Adrenal gland (tissue), 12 donors: ENCODE measurements around the gene TBC1D14. TPM values are rescaled to one million over a fixed set of nuclear protein-coding genes. Genes with fewer than 3 reads are reported as not detected.

ENCODE experiments used
- DNase-seq, 7 donors: peaks; one replicate each; pipeline ENCODE4 v3.0.0-alpha.2; 2019 to 2020
- H3K27ac ChIP-seq, 5 donors: fragments of 200-600 bp; sonication (generic) in 4 of 5; 1 replicate in 3 of 5; 2 replicates in 2 of 5; pipeline versions ENCODE4 v1.5.1 to v1.8.0; 2016 to 2020; ENCODE audit warnings: mild to moderate bottlenecking in 1 of 5
- H3K27me3 ChIP-seq: fragments of 200-600 bp; 2 replicates; pipeline ENCODE4 v1.8.0; 2021
- H3K36me3 ChIP-seq, 2 donors: fragments of 200-600 bp; replicated peaks in 1 of 2; 1 replicate in 1 of 2; 2 replicates in 1 of 2; pipeline versions ENCODE4 v1.5.1 to v1.8.0; 2018 to 2022
- H3K4me1 ChIP-seq, 2 donors: fragments of 200-600 bp; replicated peaks in 1 of 2; 1 replicate in 1 of 2; 2 replicates in 1 of 2; pipeline versions ENCODE4 v1.5.1 to v1.8.0; 2018 to 2021
- H3K4me3 ChIP-seq, 4 donors: fragments of 200-600 bp; sonication (generic) in 3 of 4; one replicate each; pipeline ENCODE4 v1.5.1; 2016 to 2018
- H3K9me3 ChIP-seq, 3 donors: fragments of 200-600 bp; sonication (generic) in 1 of 3; replicated peaks in 1 of 3; 1 replicate in 2 of 3; 2 replicates in 1 of 3; pipeline versions ENCODE4 v1.5.1 to v1.8.0; 2016 to 2021
- POLR2A ChIP-seq, 2 donors: fragments of 450-650 bp; IDR thresholded peaks; one replicate each; pipeline ENCODE4 v1.6.1; 2017; ENCODE audit warnings: antibody characterized with exemption in 2 of 2, mild to moderate bottlenecking in 2 of 2, moderate library complexity in 1 of 2
- WGBS, 4 donors: extraction: QIAGEN DNeasy Blood & Tissue Kit in 2 of 4; methylation state at CpG; one replicate each; pipeline versions ENCODE4 v1.1.5 to v1.1.7; 2013 to 2017; 5-methylcytosine and 5-hydroxymethylcytosine counted together
- intact Hi-C, 2 donors: fragments of 100-400 bp; cut with DNase I; formaldehyde crosslinking; loops; one replicate each; pipeline versions ENCODE4 v1.14.1 to v1.15.0; 2022 to 2023
- polyA plus RNA-seq, 3 donors: library from polyadenylated mRNA; stranded (reverse); fragments of 200-250 nt in 2 of 3; fragments of 350-450 nt in 1 of 3; fragmentation: Illumina TruSeq in 1 of 3; extraction: RNeasy Lipid Tissue Mini Kit (QIAGEN cat#74804) in 1 of 3; gene quantifications; one replicate each; pipeline ENCODE4 v1.2.3, GENCODE V29; 2013 to 2014
- total RNA-seq, 9 donors: library from RNA; depleted of rRNA in 4 of 9; stranded (reverse); fragments of >200 nt in 4 of 9; fragments of 120-200 nt in 1 of 9; fragmentation: NEBNext Ultra II Directional in 1 of 9; extraction: Animal tissue kit (Norgen Biotek cat#: 25700) in 1 of 9; gene quantifications; one replicate each; pipeline versions ENCODE4 v1.1.0 to v1.2.4, GENCODE V29; 2013 to 2023
- TF ChIP-seq, protein P1 (sequence below), 6 experiments: fragments of 450-650 bp in 4 of 6; fragments of 200-600 bp in 2 of 6; sonication (generic) in 1 of 6; IDR thresholded peaks; 1 replicate in 5 of 6; 2 replicates in 1 of 6; pipeline versions ENCODE4 v1.5.1 to v1.8.0; 2016 to 2021; ENCODE audit warnings: antibody characterized with exemption in 6 of 6, mild to moderate bottlenecking in 2 of 6, moderate library complexity in 1 of 6
- donor health status: healthy with polysubstance abuse.
- donor health status: Bipolar disorder and iron deficiency.
- donor health status: DM: yes; HTN: yes; CAD: no.
- donor health status: DM: no; HTN: no; CAD: no.
- donor health status: DM: no; HTN: no; CAD: no.
- donor health status: DM: yes; HTN: yes; CAD: no.

TBC1D14 gene
- total and polyA plus RNA-seq, 12 donors: 24.9 to 110 (median 83.0) TPM

DNA sequence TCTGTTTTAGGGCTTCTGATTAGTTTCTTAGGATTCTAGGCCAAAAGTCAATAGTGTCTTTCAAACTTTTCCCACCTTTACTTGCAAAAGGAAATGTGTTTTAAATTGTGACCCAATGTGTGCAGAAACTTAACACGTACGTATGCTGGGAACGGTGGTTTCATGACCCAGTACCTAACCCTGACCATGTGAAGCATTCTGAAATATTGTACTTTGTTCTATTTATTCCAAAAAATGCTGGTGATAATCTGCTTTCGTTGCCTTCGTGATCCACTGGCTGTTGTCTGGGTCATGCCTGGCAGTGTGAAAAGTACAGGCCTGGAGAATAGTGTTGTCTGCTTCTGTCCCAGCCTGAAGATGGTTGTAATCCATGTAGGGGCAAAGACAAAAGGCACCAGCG, 106.9 kb downstream of the TBC1D14 start:
- WGBS, 4 donors: 91 to 95% (median 93%) methylated on average over 6 of the region's 6 CpGs
- no peaks in the 10 kb centered on the region for H3K27me3 ChIP-seq
- H3K36me3 ChIP-seq: peaks cover 0 to 74% of the 10 kb centered on the region in 2 donors
- intact Hi-C loops: no loop called here
- peaks cover 6 to 13% of the 10 kb centered on the region in 2 donors for H3K4me1 ChIP-seq
- no peak for DNase-seq
- no peak overlapping the region for H3K4me3 ChIP-seq
- peak overlapping the region in 2 of 5 donors; percentile 24 to 70 for H3K27ac ChIP-seq
- no peaks in the 10 kb centered on the region for H3K9me3 ChIP-seq
- TF ChIP-seq POLR2A (IDR thresholded peaks at IDR 0.05): no peak
- TF ChIP-seq, protein P1, sequence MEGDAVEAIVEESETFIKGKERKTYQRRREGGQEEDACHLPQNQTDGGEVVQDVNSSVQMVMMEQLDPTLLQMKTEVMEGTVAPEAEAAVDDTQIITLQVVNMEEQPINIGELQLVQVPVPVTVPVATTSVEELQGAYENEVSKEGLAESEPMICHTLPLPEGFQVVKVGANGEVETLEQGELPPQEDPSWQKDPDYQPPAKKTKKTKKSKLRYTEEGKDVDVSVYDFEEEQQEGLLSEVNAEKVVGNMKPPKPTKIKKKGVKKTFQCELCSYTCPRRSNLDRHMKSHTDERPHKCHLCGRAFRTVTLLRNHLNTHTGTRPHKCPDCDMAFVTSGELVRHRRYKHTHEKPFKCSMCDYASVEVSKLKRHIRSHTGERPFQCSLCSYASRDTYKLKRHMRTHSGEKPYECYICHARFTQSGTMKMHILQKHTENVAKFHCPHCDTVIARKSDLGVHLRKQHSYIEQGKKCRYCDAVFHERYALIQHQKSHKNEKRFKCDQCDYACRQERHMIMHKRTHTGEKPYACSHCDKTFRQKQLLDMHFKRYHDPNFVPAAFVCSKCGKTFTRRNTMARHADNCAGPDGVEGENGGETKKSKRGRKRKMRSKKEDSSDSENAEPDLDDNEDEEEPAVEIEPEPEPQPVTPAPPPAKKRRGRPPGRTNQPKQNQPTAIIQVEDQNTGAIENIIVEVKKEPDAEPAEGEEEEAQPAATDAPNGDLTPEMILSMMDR (IDR thresholded peaks at IDR 0.05): no peak

DNA sequence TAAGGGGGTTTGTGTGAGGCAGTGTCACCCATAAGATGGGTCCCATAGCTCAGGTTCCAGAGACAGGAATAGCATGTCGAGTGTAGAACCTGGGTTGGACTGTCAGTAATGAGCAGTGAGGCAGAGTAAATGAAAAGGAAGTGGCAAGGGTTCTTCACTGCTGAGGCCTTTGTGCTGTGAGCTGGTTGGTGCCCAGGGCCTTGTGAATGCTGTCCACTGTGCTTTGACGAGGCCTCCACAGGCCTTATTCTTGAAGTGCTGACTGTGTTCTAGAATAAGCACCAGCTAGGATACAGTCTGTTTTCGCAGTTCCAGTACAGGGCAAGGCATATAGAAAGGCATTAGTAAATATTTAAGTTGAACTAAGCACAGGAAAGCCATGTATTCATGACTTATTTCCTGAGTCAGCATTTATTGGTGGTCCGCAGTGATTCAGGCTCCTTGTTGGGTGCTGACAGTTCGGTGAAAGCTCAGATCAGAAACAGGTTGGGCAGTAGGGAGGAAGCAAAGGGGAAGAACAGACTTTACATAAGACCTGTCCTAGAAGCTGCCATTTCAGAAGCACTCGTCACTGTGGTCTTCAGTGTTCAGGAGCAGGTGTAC, 107.9 kb downstream of the TBC1D14 start:
- Histone ChIP-seq H3K4me3 (no peak overlapping the region), H3K9me3 (no peaks in the 10 kb centered on the region), H3K4me1 (peaks cover 9 to 24% of the 10 kb centered on the region in 2 donors), H3K27ac (no peak overlapping the region), H3K36me3 (peaks cover 0 to 70% of the 10 kb centered on the region in 2 donors), H3K27me3 (no peaks in the 10 kb centered on the region)
- DNase-seq: no peak
- WGBS, 4 donors: 96 to 100% (median 97%) methylated on average over 6 of the region's 6 CpGs
- intact Hi-C loops: no loop called here
- TF ChIP-seq POLR2A (IDR thresholded peaks at IDR 0.05): no peak
- TF ChIP-seq, protein P1 (IDR thresholded peaks at IDR 0.05): no peak

DNA sequence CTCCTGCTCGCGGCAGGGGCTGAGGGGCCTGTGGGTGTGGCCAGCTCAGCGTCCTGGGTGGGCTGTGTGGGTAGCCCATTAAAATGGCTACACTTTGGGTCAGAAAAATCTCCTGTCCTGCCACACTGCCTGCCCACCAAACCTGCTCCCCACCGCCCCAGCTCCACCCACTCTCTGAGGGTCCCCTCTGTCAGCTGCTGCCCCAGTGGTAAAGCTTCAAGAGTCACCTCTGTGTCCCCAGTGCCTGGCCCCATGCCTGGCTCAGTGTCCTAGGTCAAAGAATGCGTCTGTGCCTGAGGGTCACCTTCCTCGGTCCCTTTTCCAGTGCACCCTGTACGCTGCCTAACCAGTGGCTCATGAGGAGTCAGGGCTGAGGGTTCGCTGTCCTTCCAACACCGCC, 108.7 kb downstream of the TBC1D14 start:
- TF ChIP-seq, protein P1 (IDR thresholded peaks at IDR 0.05): no peak
- TF ChIP-seq POLR2A (IDR thresholded peaks at IDR 0.05): no peak
- H3K27me3 ChIP-seq: no peaks in the 10 kb centered on the region
- H3K4me1 ChIP-seq: peaks cover 10 to 27% of the 10 kb centered on the region in 2 donors
- WGBS, 4 donors: 88 to 94% (median 88%) methylated on average over 5 to 9 of the region's 9 CpGs
- no peaks in the 10 kb centered on the region for H3K9me3 ChIP-seq
- intact Hi-C loops: no loop called here
- H3K4me3 ChIP-seq: no peak overlapping the region
- H3K27ac ChIP-seq: no peak overlapping the region
- DNase-seq: no peak
- H3K36me3 ChIP-seq: peaks cover 0 to 70% of the 10 kb centered on the region in 2 donors

DNA sequence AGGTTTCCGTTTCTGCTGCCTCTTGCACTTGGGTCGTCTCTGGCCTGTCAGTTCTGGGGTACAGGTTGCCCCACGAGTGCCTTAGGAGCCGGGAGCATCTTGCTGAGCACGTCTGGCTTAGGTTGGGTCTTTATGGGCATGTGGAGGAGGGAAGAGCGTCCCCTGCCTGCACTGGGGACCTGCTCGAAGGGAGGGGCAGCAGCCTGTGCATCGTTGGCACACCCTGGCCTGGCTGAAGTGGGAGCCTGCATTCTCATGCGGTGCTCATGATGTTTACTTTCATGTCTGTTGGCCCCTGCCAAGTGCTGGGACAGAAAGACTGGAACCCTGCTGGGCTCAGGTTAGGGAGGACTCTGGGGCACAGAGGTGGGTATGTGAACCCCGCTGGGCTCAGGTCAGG, 109.7 kb downstream of the TBC1D14 start:
- DNase-seq: no peak
- peaks cover 0 to 77% of the 10 kb centered on the region in 2 donors for H3K36me3 ChIP-seq
- WGBS, 4 donors: 87 to 90% (median 89%) methylated on average over 5 to 10 of the region's 10 CpGs

More for the DNA sequence above, 109.7 kb downstream of the TBC1D14 start:
- Histone ChIP-seq H3K27ac (no peak overlapping the region), H3K9me3 (no peaks in the 10 kb centered on the region), H3K4me1 (peaks cover 10 to 27% of the 10 kb centered on the region in 2 donors), H3K4me3 (no peak overlapping the region), H3K27me3 (no peaks in the 10 kb centered on the region)
- intact Hi-C loops: no loop called here
- no peak for TF ChIP-seq POLR2A (IDR thresholded peaks at IDR 0.05)
- TF ChIP-seq, protein P1 (IDR thresholded peaks at IDR 0.05): no peak
